ENCODE data around the gene DNAJC1. TPM values are rescaled to one million over a fixed set of nuclear protein-coding genes. Genes with fewer than 3 reads are reported as not detected.

Gene DNAJC1
- total RNA-seq, 1 donor: 25.8 TPM

DNA sequence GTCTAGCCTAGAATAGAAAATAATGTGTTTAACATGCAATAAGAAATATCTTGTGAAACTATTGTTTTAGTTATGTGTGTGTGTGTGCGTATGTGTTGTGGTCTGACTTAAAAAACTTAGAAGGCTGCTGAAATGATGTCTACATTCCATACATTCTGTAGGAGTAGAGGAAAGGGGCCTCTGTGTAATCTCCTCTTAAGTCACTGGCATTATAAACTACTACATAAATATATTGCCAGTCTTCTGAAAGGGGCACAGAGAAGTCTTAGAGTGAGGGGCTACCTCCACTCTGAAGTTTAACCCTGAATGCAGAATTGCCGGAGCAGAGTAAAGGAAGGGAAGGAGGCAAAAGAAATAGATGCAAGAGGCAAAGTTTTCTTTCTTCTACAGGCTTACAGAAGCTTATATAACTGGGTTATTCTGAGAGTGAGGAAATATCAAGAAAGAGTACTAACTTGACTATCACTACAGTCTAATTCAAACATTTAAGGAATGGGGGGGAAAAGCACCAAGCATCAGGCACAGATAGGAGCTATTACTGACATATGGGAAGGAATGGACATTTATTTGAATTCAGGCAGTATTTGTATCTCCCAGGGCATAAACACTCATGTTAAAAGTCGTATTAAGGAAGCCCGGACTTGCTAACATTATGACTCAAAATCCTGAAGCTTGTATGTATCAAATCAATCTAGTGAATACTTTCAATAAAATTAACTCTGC is 75.7 kb downstream of the DNAJC1 start:
- no peak for TF ChIP-seq CTCF (IDR thresholded peaks at IDR 0.05; ENCODE audit: insufficient read depth, low read length)
- DNase-seq (ENCODE audit: low read depth): peak; percentile 65
- no peak overlapping the region for H3K4me3 ChIP-seq (ENCODE audit: low read depth, low read length)

DNA sequence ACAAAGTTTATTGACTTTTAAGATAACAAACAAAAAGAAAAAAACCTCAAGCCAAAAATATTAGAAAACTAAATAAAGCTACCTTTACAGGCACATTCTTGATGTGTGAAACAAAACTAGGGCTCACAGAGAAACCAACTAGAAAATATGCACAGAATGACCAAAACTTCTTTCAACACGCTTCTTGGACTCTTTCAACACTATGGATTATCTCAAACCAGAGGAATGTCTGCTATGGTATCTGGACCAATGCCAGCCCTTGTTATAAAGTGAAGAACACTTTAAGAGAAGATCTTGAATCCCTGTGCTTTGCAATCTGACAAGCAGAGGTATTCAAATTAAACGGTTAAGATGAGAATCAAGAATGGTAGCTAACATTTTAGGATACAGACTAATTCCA is 76.6 kb downstream of the DNAJC1 start:
- peak; percentile 97 for DNase-seq (ENCODE audit: low read depth)
- TF ChIP-seq CTCF (IDR thresholded peaks at IDR 0.05; ENCODE audit: insufficient read depth, low read length): no peak
- H3K4me3 ChIP-seq (ENCODE audit: low read depth, low read length): no peak overlapping the region

GRCh38 chr10:21926358-21926925 is 77.1 kb downstream of the DNAJC1 start:
- no peak overlapping the region for H3K4me3 ChIP-seq (ENCODE audit: low read depth, low read length)
- no peak for DNase-seq (ENCODE audit: low read depth)
- no peak for TF ChIP-seq CTCF (IDR thresholded peaks at IDR 0.05; ENCODE audit: insufficient read depth, low read length)

GRCh38 chr10:21925851-21926250 is 77.7 kb downstream of the DNAJC1 start:
- no peak for TF ChIP-seq CTCF (IDR thresholded peaks at IDR 0.05; ENCODE audit: insufficient read depth, low read length)
- no peak for DNase-seq (ENCODE audit: low read depth)
- no peak overlapping the region for H3K4me3 ChIP-seq (ENCODE audit: low read depth, low read length)

DNA sequence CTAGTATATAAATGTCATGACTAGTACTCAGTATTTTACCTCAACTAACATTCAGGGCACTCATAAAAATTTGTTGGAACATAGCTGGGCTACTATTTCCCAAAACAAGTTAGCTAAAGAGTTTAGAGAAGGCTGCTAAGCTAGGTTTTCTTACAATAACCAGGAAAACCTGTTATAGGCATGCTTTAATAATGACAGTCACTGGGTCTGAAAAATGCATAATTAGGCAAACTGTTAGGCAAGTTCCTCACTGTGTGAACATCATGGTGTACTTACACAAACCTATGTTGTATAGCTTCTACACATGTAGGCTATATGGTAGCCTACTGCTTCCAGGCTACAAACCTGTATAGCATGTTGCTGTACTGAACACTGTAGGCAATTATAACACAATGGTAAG is 79.0 kb downstream of the DNAJC1 start:
- DNase-seq (ENCODE audit: low read depth): no peak
- no peak overlapping the region for H3K4me3 ChIP-seq (ENCODE audit: low read depth, low read length)
- no peak for TF ChIP-seq CTCF (IDR thresholded peaks at IDR 0.05; ENCODE audit: insufficient read depth, low read length)

- no peak for DNase-seq (ENCODE audit: low read depth)
- no peak overlapping the region for H3K4me3 ChIP-seq (ENCODE audit: low read depth, low read length)
- no peak for TF ChIP-seq CTCF (IDR thresholded peaks at IDR 0.05; ENCODE audit: insufficient read depth, low read length)
Observed at GRCh38 chr10:21920633-21921032, 82.9 kb downstream of the DNAJC1 start.

Measured in fibroblast of the aortic adventitia (primary cell).